ENCODE results near the gene GRID2. TPM values are rescaled to one million over a fixed set of nuclear protein-coding genes. Genes with fewer than 3 reads are reported as not detected.

Gene GRID2
- total RNA-seq, 2 experiments from 2014 or later = not detected

- DNase-seq = no peak
- Mint-ChIP-seq H3K27me3 (ENCODE audit: low read depth) (no peaks in the 10 kb centered on the region), H3K9me3 (peaks cover 4% of the 10 kb centered on the region), H3K4me3 (no peak overlapping the region), H3K36me3 (ENCODE audit: low read depth) (no peaks in the 10 kb centered on the region), H3K27ac (no peak overlapping the region), H3K4me1 (ENCODE audit: low read depth) (no peaks in the 10 kb centered on the region)
- intact Hi-C loops (cut with micrococcal nuclease) = no loop called here
- CTCF ChIA-PET = no interaction called here
Observed at GRCh38 chr4:92969650-92970379, 666.0 kb downstream of the GRID2 start.

- Mint-ChIP-seq H3K36me3 (ENCODE audit: low read depth) (no peaks in the 10 kb centered on the region), H3K4me1 (ENCODE audit: low read depth) (no peaks in the 10 kb centered on the region)
Observed at GRCh38 chr4:92970996-92971395, 667.2 kb downstream of the GRID2 start.

GRCh38 chr4:92988301-92988700 is 684.5 kb downstream of the GRID2 start:
- Mint-ChIP-seq H3K36me3 (ENCODE audit: low read depth) (no peaks in the 10 kb centered on the region), H3K27ac (no peak overlapping the region), H3K4me1 (ENCODE audit: low read depth) (no peaks in the 10 kb centered on the region), H3K9me3 (peaks cover 2% of the 10 kb centered on the region), H3K27me3 (ENCODE audit: low read depth) (no peaks in the 10 kb centered on the region), H3K4me3 (no peak overlapping the region)
- DNase-seq = no peak
- CTCF ChIA-PET = interaction anchor here (0.5 kb wide), 1 partner anchor 344 kb away, joined by 3 read pairs; no protein-coding TSS in a partner anchor
- intact Hi-C loops (cut with micrococcal nuclease) = no loop called here

More at GRCh38 chr4:92970996-92971395, 667.2 kb downstream of the GRID2 start:
- intact Hi-C loops (cut with micrococcal nuclease) = no loop called here
- CTCF ChIA-PET = interaction anchor here (0.6 to 0.7 kb wide), 2 partner anchors 456 to 1090 kb away, joined by 5 to 6 read pairs; no protein-coding TSS in a partner anchor
- no peak overlapping the region for H3K27ac Mint-ChIP-seq
- no peak for DNase-seq
- no peak overlapping the region for H3K4me3 Mint-ChIP-seq
- H3K27me3 Mint-ChIP-seq (ENCODE audit: low read depth) = no peaks in the 10 kb centered on the region
- H3K9me3 Mint-ChIP-seq = peaks cover 4% of the 10 kb centered on the region

GRCh38 chr4:92992758-92993157 is 689.0 kb downstream of the GRID2 start:
- Mint-ChIP-seq H3K27ac (no peak overlapping the region), H3K4me1 (ENCODE audit: low read depth) (no peaks in the 10 kb centered on the region), H3K9me3 (peaks cover 2% of the 10 kb centered on the region), H3K4me3 (no peak overlapping the region), H3K27me3 (ENCODE audit: low read depth) (no peaks in the 10 kb centered on the region), H3K36me3 (ENCODE audit: low read depth) (no peaks in the 10 kb centered on the region)
- no peak for DNase-seq
- CTCF ChIA-PET = no interaction called here
- intact Hi-C loops (cut with micrococcal nuclease) = no loop called here

GRCh38 chr4:92994727-92995126 is 691.0 kb downstream of the GRID2 start:
- no peak overlapping the region for H3K4me3 Mint-ChIP-seq
- no peak for DNase-seq
- intact Hi-C loops (cut with micrococcal nuclease) = no loop called here
- peaks cover 2% of the 10 kb centered on the region for H3K9me3 Mint-ChIP-seq
- CTCF ChIA-PET = no interaction called here
- no peaks in the 10 kb centered on the region for H3K4me1 Mint-ChIP-seq (ENCODE audit: low read depth)
- no peaks in the 10 kb centered on the region for H3K36me3 Mint-ChIP-seq (ENCODE audit: low read depth)
- no peak overlapping the region for H3K27ac Mint-ChIP-seq
- H3K27me3 Mint-ChIP-seq (ENCODE audit: low read depth) = no peaks in the 10 kb centered on the region

- intact Hi-C loops (cut with micrococcal nuclease) = no loop called here
- H3K9me3 Mint-ChIP-seq = peaks cover 1% of the 10 kb centered on the region
- no peaks in the 10 kb centered on the region for H3K36me3 Mint-ChIP-seq (ENCODE audit: low read depth)
- CTCF ChIA-PET = no interaction called here
- H3K27me3 Mint-ChIP-seq (ENCODE audit: low read depth) = no peaks in the 10 kb centered on the region
- no peak for DNase-seq
- no peak overlapping the region for H3K27ac Mint-ChIP-seq
- no peaks in the 10 kb centered on the region for H3K4me1 Mint-ChIP-seq (ENCODE audit: low read depth)
- no peak overlapping the region for H3K4me3 Mint-ChIP-seq
Observed at GRCh38 chr4:92996533-92996932, 692.8 kb downstream of the GRID2 start.

- Mint-ChIP-seq H3K27me3 (ENCODE audit: low read depth) (no peaks in the 10 kb centered on the region), H3K27ac (no peak overlapping the region), H3K9me3 (peaks cover 3% of the 10 kb centered on the region), H3K4me1 (ENCODE audit: low read depth) (no peaks in the 10 kb centered on the region), H3K36me3 (ENCODE audit: low read depth) (no peaks in the 10 kb centered on the region), H3K4me3 (no peak overlapping the region)
- CTCF ChIA-PET = no interaction called here
- intact Hi-C loops (cut with micrococcal nuclease) = no loop called here
- no peak for DNase-seq
Observed at GRCh38 chr4:93000910-93001309, 697.1 kb downstream of the GRID2 start.

GRCh38 chr4:93002240-93002639 is 698.5 kb downstream of the GRID2 start:
- Mint-ChIP-seq H3K27ac (no peak overlapping the region), H3K4me1 (ENCODE audit: low read depth) (no peaks in the 10 kb centered on the region), H3K9me3 (peaks cover 3% of the 10 kb centered on the region), H3K27me3 (ENCODE audit: low read depth) (no peaks in the 10 kb centered on the region), H3K36me3 (ENCODE audit: low read depth) (no peaks in the 10 kb centered on the region), H3K4me3 (no peak overlapping the region)
- CTCF ChIA-PET = no interaction called here
- DNase-seq = no peak
- intact Hi-C loops (cut with micrococcal nuclease) = no loop called here

- Mint-ChIP-seq H3K36me3 (ENCODE audit: low read depth) (no peaks in the 10 kb centered on the region), H3K9me3 (no peaks in the 10 kb centered on the region), H3K27me3 (ENCODE audit: low read depth) (no peaks in the 10 kb centered on the region), H3K27ac (no peak overlapping the region), H3K4me3 (no peak overlapping the region), H3K4me1 (ENCODE audit: low read depth) (no peaks in the 10 kb centered on the region)
- intact Hi-C loops (cut with micrococcal nuclease) = no loop called here
- CTCF ChIA-PET = no interaction called here
- DNase-seq = no peak
Observed at GRCh38 chr4:93016350-93016749, 712.6 kb downstream of the GRID2 start.

- Mint-ChIP-seq H3K27ac (no peak overlapping the region), H3K4me1 (ENCODE audit: low read depth) (no peaks in the 10 kb centered on the region), H3K36me3 (ENCODE audit: low read depth) (no peaks in the 10 kb centered on the region), H3K4me3 (no peak overlapping the region), H3K9me3 (no peaks in the 10 kb centered on the region), H3K27me3 (ENCODE audit: low read depth) (no peaks in the 10 kb centered on the region)
- DNase-seq = no peak
- CTCF ChIA-PET = no interaction called here
- intact Hi-C loops (cut with micrococcal nuclease) = no loop called here
Observed at GRCh38 chr4:93018243-93018642, 714.5 kb downstream of the GRID2 start.

- H3K27me3 Mint-ChIP-seq (ENCODE audit: low read depth) = no peaks in the 10 kb centered on the region
- no peak for DNase-seq
- H3K4me1 Mint-ChIP-seq (ENCODE audit: low read depth) = no peaks in the 10 kb centered on the region
- intact Hi-C loops (cut with micrococcal nuclease) = no loop called here
- no peak overlapping the region for H3K27ac Mint-ChIP-seq
- no peaks in the 10 kb centered on the region for H3K36me3 Mint-ChIP-seq (ENCODE audit: low read depth)
- no peak overlapping the region for H3K4me3 Mint-ChIP-seq
- CTCF ChIA-PET = no interaction called here
- no peaks in the 10 kb centered on the region for H3K9me3 Mint-ChIP-seq
Observed at GRCh38 chr4:93018806-93019205, 715.0 kb downstream of the GRID2 start.

GRCh38 chr4:93029769-93030168 is 726.0 kb downstream of the GRID2 start:
- intact Hi-C loops (cut with micrococcal nuclease) = no loop called here
- DNase-seq = no peak
- CTCF ChIA-PET = interaction anchor here (0.7 kb wide), 1 partner anchor 748 kb away, joined by 3 read pairs; no protein-coding TSS in a partner anchor
- H3K9me3 Mint-ChIP-seq = peaks cover 7% of the 10 kb centered on the region
- no peaks in the 10 kb centered on the region for H3K27me3 Mint-ChIP-seq (ENCODE audit: low read depth)
- no peaks in the 10 kb centered on the region for H3K36me3 Mint-ChIP-seq (ENCODE audit: low read depth)
- H3K4me1 Mint-ChIP-seq (ENCODE audit: low read depth) = no peaks in the 10 kb centered on the region
- H3K4me3 Mint-ChIP-seq = no peak overlapping the region
- H3K27ac Mint-ChIP-seq = no peak overlapping the region

GRCh38 chr4:93030670-93031069 is 726.9 kb downstream of the GRID2 start:
- Mint-ChIP-seq H3K27me3 (ENCODE audit: low read depth) (no peaks in the 10 kb centered on the region), H3K4me1 (ENCODE audit: low read depth) (no peaks in the 10 kb centered on the region), H3K36me3 (ENCODE audit: low read depth) (no peaks in the 10 kb centered on the region), H3K4me3 (no peak overlapping the region), H3K27ac (no peak overlapping the region), H3K9me3 (peaks cover 7% of the 10 kb centered on the region)
- CTCF ChIA-PET = no interaction called here
- no peak for DNase-seq
- intact Hi-C loops (cut with micrococcal nuclease) = no loop called here
